Ascending aorta (tissue), 2 donors: Measurements from ENCODE around the gene REEP6. TPM values are rescaled to one million over a fixed set of nuclear protein-coding genes. Genes with fewer than 3 reads are reported as not detected.

Experiments
- DNase-seq, 2 donors: peaks; one replicate each; pipeline ENCODE4 v3.0.0-alpha.2; 2019; ENCODE audit warnings: low spot score in 2 of 2
- H3K27ac ChIP-seq, 2 donors: fragments of 200-600 bp; sonication (generic); one replicate each; pipeline ENCODE4 v1.5.1; 2016 to 2017; ENCODE audit warnings: mild to moderate bottlenecking in 1 of 2
- H3K27me3 ChIP-seq: fragments of 200-600 bp; sonication (generic); one replicate; pipeline ENCODE4 v1.5.1; 2017
- H3K36me3 ChIP-seq, 2 donors: fragments of 200-600 bp; sonication (generic); one replicate each; pipeline ENCODE4 v1.5.1; 2016
- H3K4me1 ChIP-seq, 2 donors: fragments of 200-600 bp; sonication (generic); one replicate each; pipeline ENCODE4 v1.5.1; 2016 to 2017; ENCODE audit warnings: mild to moderate bottlenecking in 1 of 2
- H3K4me3 ChIP-seq, 2 donors: fragments of 200-600 bp; sonication (generic); one replicate each; pipeline ENCODE4 v1.5.1; 2016 to 2017; ENCODE audit warnings: mild to moderate bottlenecking in 1 of 2
- H3K9me3 ChIP-seq, 2 donors: fragments of 200-600 bp; sonication (generic); one replicate each; pipeline ENCODE4 v1.5.1; 2016
- CTCF ChIP-seq, 3 experiments: fragments of 200-600 bp in 2 of 3; fragments of 450-650 bp in 1 of 3; sonication (generic) in 2 of 3; IDR thresholded peaks; one replicate each; pipeline ENCODE4 v1.5.1; 2016 to 2019; ENCODE audit warnings: antibody characterized with exemption in 3 of 3, mild to moderate bottlenecking in 1 of 3, moderate library complexity in 1 of 3
- intact Hi-C: fragments of 100-400 bp; cut with DNase I; formaldehyde crosslinking; loops from one replicate; pipeline ENCODE4 v1.15.1; 2023
- total RNA-seq: library from RNA; depleted of rRNA; stranded (reverse); fragments of >200 nt; gene quantifications from one replicate; pipeline ENCODE4 v1.1.0, GENCODE V29; 2016

Gene REEP6
- total RNA-seq, 1 donor from 2014 or later, result 3.2 TPM

- Histone ChIP-seq H3K27ac (peak overlapping the region in 1 of 2 donors; percentile 38), H3K27me3 (no peaks in the 10 kb centered on the region), H3K9me3 (no peaks in the 10 kb centered on the region), H3K4me3 (no peak overlapping the region), H3K36me3 (no peaks in the 10 kb centered on the region), H3K4me1 (peaks cover 9 to 11% of the 10 kb centered on the region in 2 donors)
- intact Hi-C loops, result loop anchor here (5.0 kb wide), 1 partner anchor 73 kb away; the partner anchor contains the start of gene RPS15
- no peak for TF ChIP-seq CTCF (IDR thresholded peaks at IDR 0.05)
- no peak for DNase-seq
These were observed 19.4 kb downstream of the REEP6 start for GRCh38 chr19:1510442-1510806.

GRCh38 chr19:1510807-1511206 is 19.8 kb downstream of the REEP6 start:
- H3K4me1 ChIP-seq, result peaks cover 9 to 11% of the 10 kb centered on the region in 2 donors
- intact Hi-C loops, result loop anchor here (5.0 kb wide), 1 partner anchor 74 kb away; the partner anchor contains the start of gene RPS15
- no peak overlapping the region for H3K4me3 ChIP-seq
- no peak for TF ChIP-seq CTCF (IDR thresholded peaks at IDR 0.05)
- H3K27me3 ChIP-seq, result no peaks in the 10 kb centered on the region
- no peak for DNase-seq
- H3K9me3 ChIP-seq, result no peaks in the 10 kb centered on the region
- H3K27ac ChIP-seq, result peak overlapping the region in 1 of 2 donors; percentile 38
- no peaks in the 10 kb centered on the region for H3K36me3 ChIP-seq

GRCh38 chr19:1511318-1512317 is 20.6 kb downstream of the REEP6 start:
- Histone ChIP-seq H3K27me3 (no peaks in the 10 kb centered on the region), H3K36me3 (no peaks in the 10 kb centered on the region), H3K4me3 (peak overlapping the region in 1 of 2 donors; percentile 73), H3K27ac (peak overlapping the region in 1 of 2 donors; percentile 75), H3K9me3 (no peaks in the 10 kb centered on the region), H3K4me1 (peaks cover 9 to 11% of the 10 kb centered on the region in 2 donors)
- no peak for TF ChIP-seq CTCF (IDR thresholded peaks at IDR 0.05)
- intact Hi-C loops, result loop anchor here (5.0 kb wide), 1 partner anchor 74 kb away; the partner anchor contains the start of gene RPS15
- DNase-seq, result no peak

GRCh38 chr19:1512671-1513498 is 21.9 kb downstream of the REEP6 start, which contains the start of gene ADAMTSL5:
Gene ADAMTSL5 (minus strand): TSS chr19:1513019. CDS start chr19:1510943, 2,076 bp downstream.
- intact Hi-C loops, result loop anchor here (5.0 kb wide), 1 partner anchor 76 kb away; the partner anchor contains the start of gene RPS15
- peaks cover 6 to 11% of the 10 kb centered on the region in 2 donors for H3K4me1 ChIP-seq
- H3K27ac ChIP-seq, result peak within 1 kb of the TSS; percentile 75 to 78
- H3K4me3 ChIP-seq, result peak within 1 kb of the TSS; percentile 62 to 73
- TF ChIP-seq CTCF (IDR thresholded peaks at IDR 0.05), result peak in 1 of 3 experiments; percentile 16
- no peaks in the 10 kb centered on the region for H3K27me3 ChIP-seq
- H3K9me3 ChIP-seq, result no peaks in the 10 kb centered on the region
- no peaks in the 10 kb centered on the region for H3K36me3 ChIP-seq
- no peak for DNase-seq
